Kidney epithelial cell (primary cell): ENCODE results near the gene SLC16A2. TPM values are rescaled to one million over a fixed set of nuclear protein-coding genes. Genes with fewer than 3 reads are reported as not detected.
"Not testable (repeated sequence)": the region's sequence is repeated elsewhere in the genome, so short reads cannot be mapped to it uniquely, and the experiment has no call there.

Experiments
- DNase-seq: peaks from one replicate; pipeline ENCODE4 v3.0.0-alpha.2; 2010; ENCODE audit warnings: low read depth
- H3K27me3 ChIP-seq: 2 replicates; pipeline ENCODE4 v1.6.0; 2011; ENCODE audit warnings: low read length; ENCODE audit not compliant: control insufficient read depth, insufficient read depth
- H3K36me3 ChIP-seq: 2 replicates; pipeline ENCODE4 v1.5.1; 2011; ENCODE audit warnings: low read length; ENCODE audit not compliant: control insufficient read depth, insufficient read depth
- H3K4me3 ChIP-seq: 2 replicates; pipeline ENCODE4 v1.5.1; 2011; ENCODE audit warnings: low read depth, mild to moderate bottlenecking, control low read depth, low read length
- total RNA-seq: library from RNA; depleted of rRNA; stranded (reverse); fragments of >200 nt; gene quantifications from 2 replicates; pipeline ENCODE4 v1.2.3, GENCODE V29; 2015
- TF ChIP-seq, protein P1 (sequence below): IDR thresholded peaks from 2 replicates; pipeline ENCODE4 v1.5.1; 2011; ENCODE audit warnings: mild to moderate bottlenecking, moderate library complexity, low read length, control low read depth, inconsistent platforms; ENCODE audit not compliant: insufficient read depth, poor library complexity, severe bottlenecking

Gene SLC16A2
- total RNA-seq, 1 donor from 2014 or later, result 5.0 TPM

DNA sequence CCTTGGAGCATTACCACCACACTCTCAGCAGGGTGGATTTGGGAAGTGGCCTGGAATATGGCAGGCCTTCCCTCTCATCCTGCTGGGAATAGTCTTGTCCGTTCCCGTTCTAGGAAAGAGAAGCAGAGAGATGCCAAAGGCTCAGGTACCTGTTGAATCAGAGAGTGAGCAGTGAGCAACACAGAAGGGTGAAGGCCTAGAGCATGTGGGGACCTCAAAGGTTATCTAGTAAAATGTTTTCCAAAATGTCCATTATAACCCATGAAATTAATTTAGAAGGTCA is 30.8 kb downstream of the SLC16A2 start:
- DNase-seq, result no peak

DNA sequence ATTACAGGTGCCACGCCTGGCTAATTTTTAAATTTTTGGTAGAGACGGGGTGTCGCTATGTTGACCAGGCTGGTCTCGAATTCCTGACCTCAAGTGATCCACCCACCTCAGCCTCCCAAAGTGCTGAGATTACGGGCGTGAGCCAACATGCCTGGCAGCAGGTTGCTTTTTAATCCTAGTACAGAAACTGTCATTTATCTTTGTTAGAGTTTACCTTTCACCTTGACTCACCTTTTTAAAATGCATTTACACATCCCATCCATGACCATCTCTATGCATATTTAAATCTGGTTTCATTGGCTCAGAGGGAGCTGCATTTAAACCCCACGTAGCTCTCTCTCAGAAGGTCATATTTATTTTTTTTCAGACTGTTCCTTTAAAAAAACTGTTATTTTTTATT is 31.9 kb downstream of the SLC16A2 start:
- no peak overlapping the region for H3K4me3 ChIP-seq
- H3K27me3 ChIP-seq, result no peaks in the 10 kb centered on the region
- DNase-seq, result no peak
- TF ChIP-seq, protein P1, sequence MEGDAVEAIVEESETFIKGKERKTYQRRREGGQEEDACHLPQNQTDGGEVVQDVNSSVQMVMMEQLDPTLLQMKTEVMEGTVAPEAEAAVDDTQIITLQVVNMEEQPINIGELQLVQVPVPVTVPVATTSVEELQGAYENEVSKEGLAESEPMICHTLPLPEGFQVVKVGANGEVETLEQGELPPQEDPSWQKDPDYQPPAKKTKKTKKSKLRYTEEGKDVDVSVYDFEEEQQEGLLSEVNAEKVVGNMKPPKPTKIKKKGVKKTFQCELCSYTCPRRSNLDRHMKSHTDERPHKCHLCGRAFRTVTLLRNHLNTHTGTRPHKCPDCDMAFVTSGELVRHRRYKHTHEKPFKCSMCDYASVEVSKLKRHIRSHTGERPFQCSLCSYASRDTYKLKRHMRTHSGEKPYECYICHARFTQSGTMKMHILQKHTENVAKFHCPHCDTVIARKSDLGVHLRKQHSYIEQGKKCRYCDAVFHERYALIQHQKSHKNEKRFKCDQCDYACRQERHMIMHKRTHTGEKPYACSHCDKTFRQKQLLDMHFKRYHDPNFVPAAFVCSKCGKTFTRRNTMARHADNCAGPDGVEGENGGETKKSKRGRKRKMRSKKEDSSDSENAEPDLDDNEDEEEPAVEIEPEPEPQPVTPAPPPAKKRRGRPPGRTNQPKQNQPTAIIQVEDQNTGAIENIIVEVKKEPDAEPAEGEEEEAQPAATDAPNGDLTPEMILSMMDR, result no peak
- H3K36me3 ChIP-seq, result no peaks in the 10 kb centered on the region

More for the DNA sequence above, 30.8 kb downstream of the SLC16A2 start:
- H3K4me3 ChIP-seq, result no peak overlapping the region
- no peaks in the 10 kb centered on the region for H3K27me3 ChIP-seq
- TF ChIP-seq, protein P1, result no peak
- H3K36me3 ChIP-seq, result no peaks in the 10 kb centered on the region

- not testable (repeated sequence) for H3K36me3 ChIP-seq, DNase-seq, H3K4me3 ChIP-seq, H3K27me3 ChIP-seq
Measured at GRCh38 chrX:74454233-74454632, 32.9 kb downstream of the SLC16A2 start.

DNA sequence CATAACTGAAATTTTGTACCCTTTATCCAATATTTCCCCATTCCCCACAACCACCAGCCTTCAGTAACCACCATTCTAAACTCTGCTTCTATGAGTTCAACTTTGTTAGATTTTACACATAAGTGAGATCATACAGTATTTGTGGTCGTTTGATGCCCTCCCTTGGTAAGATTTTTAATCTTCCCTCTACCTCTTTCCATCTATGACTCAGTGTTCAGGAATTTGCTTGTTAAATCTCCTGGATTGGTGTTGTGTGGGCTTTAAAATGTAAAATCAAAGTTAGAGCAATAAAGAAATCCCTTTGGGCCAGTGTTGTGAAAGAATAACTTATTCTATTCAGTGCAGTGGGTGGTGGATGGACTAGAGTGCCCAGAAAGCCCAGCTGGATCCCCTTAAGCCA is 37.4 kb downstream of the SLC16A2 start:
- H3K36me3 ChIP-seq, result no peaks in the 10 kb centered on the region
- TF ChIP-seq, protein P1, result no peak
- H3K4me3 ChIP-seq, result no peak overlapping the region
- peak; percentile 18 for DNase-seq
- H3K27me3 ChIP-seq, result no peaks in the 10 kb centered on the region

DNA sequence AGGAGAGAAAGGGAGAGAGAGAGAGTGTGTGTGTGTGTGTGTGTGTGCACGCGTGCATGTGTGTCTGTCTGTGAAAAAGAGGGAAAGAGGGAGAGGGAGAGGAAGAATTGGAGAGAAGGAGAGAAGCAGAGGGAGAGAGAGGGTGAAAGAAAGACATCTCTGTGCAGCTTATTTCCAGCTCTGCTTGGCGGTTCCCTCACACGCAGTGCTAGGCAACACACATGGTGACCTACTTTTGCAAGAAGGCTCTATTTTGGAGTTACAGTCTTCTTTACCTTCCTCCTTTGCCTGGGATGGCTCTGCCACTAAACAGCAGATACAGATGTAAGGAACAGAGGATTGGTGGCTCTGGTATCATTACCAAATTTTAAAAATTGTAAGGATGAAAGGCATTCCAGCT is 40.1 kb downstream of the SLC16A2 start:
- no peaks in the 10 kb centered on the region for H3K27me3 ChIP-seq
- H3K4me3 ChIP-seq, result no peak overlapping the region
- DNase-seq, result no peak
- H3K36me3 ChIP-seq, result no peaks in the 10 kb centered on the region
- TF ChIP-seq, protein P1, result no peak

DNA sequence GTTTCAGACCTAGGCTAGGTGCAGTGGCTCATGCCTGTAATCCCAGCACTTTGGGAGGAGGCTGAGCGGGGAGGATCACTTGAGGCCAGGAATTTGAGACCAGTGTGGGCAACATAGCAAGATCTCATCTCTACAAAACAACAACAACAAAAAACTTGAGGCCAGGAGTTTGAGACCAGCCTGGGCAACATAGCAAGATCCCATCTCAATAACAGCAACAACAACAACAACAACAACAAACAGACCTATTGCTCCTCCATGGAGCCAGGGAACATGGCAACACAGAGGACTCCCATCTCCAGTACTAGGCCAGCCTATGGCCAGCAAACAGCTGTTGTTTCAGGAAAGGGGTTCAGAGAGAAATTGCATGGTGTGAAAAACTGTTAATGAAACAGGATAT is 43.4 kb downstream of the SLC16A2 start:
- H3K36me3 ChIP-seq, result no peaks in the 10 kb centered on the region
- TF ChIP-seq, protein P1, result no peak
- H3K4me3 ChIP-seq, result no peak overlapping the region
- no peak for DNase-seq
- H3K27me3 ChIP-seq, result no peaks in the 10 kb centered on the region
